ENCODE results near the gene HRH3.

Gene HRH3

DNA sequence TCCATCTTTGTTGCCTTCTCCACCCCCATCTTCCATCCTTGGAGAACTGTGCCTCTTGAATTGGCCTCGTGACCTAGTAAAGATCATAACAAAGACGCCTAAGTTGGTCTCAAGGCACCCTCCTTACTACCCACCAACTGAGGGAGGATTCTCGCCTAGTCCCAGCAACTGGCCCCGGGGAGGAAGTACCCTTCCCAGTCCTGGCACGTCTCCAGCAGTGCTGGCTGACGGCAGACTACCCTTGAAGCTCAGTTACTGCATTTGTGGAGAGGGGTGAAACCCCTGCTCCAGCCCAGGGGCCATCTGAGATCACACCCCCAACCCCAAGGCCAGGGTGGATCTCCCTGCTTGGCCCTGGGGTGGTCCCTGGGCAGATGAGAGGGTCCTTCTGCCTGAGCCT is 16.1 kb upstream of the HRH3 start:
- Histone ChIP-seq H3K18ac (ENCODE audit: low read length) (no peak overlapping the region), H2BK5ac (ENCODE audit: low read length) (no peak overlapping the region), H3K27me3 (ENCODE audit: insufficient read depth, low read length, poor library complexity) (no peaks in the 10 kb centered on the region), H3K36me3 (ENCODE audit: control insufficient read depth, insufficient read depth, low read length) (no peaks in the 10 kb centered on the region), H3K9ac (ENCODE audit: low read length) (no peak overlapping the region), H3K79me2 (ENCODE audit: control insufficient read depth, insufficient read depth, low read length) (peaks cover 12% of the 10 kb centered on the region), H3K4me1 (ENCODE audit: control insufficient read depth, low read depth, low read length) (no peaks in the 10 kb centered on the region), H3K4me3 (ENCODE audit: low read length) (no peak overlapping the region), H2BK15ac (replicated peaks; ENCODE audit: low read depth) (no peak overlapping the region), H2AK5ac (ENCODE audit: low read length) (no peak overlapping the region), H3K27ac (ENCODE audit: low read depth, low read length) (no peak overlapping the region), H3K56ac (ENCODE audit: low read length) (no peak overlapping the region), H2BK120ac (ENCODE audit: low read depth, low read length) (no peak overlapping the region), H4K8ac (ENCODE audit: low read depth, low read length) (no peak overlapping the region), H4K5ac (ENCODE audit: low read length) (no peak overlapping the region), H3K23ac (ENCODE audit: low read length) (no peak overlapping the region), H3K79me1 (ENCODE audit: low read length) (peaks cover 8% of the 10 kb centered on the region), H3K4ac (ENCODE audit: low read depth, low read length) (no peak overlapping the region), H3K4me2 (ENCODE audit: low read length) (no peak overlapping the region)
- DNase-seq, result no peak
- WGBS (ENCODE audit: extremely low coverage, insufficient coverage, low lambda C conversion rate), result no CpG with 5 or more reads among the region's 6 CpGs

GRCh38 chr20:62235777-62236157 is 15.7 kb upstream of the HRH3 start:
- no peak overlapping the region for H2BK120ac ChIP-seq (ENCODE audit: low read depth, low read length)
- no peak overlapping the region for H2BK5ac ChIP-seq (ENCODE audit: low read length)
- H4K5ac ChIP-seq (ENCODE audit: low read length), result no peak overlapping the region
- H3K4me3 ChIP-seq (ENCODE audit: low read length), result no peak overlapping the region
- H2BK15ac ChIP-seq (replicated peaks; ENCODE audit: low read depth), result no peak overlapping the region
- no peaks in the 10 kb centered on the region for H3K4me1 ChIP-seq (ENCODE audit: control insufficient read depth, low read depth, low read length)
- peaks cover 7% of the 10 kb centered on the region for H3K79me1 ChIP-seq (ENCODE audit: low read length)
- no peak overlapping the region for H3K56ac ChIP-seq (ENCODE audit: low read length)
- H3K27me3 ChIP-seq (ENCODE audit: insufficient read depth, low read length, poor library complexity), result no peaks in the 10 kb centered on the region
- DNase-seq, result no peak
- no peak overlapping the region for H3K27ac ChIP-seq (ENCODE audit: low read depth, low read length)
- H3K18ac ChIP-seq (ENCODE audit: low read length), result no peak overlapping the region
- no peaks in the 10 kb centered on the region for H3K36me3 ChIP-seq (ENCODE audit: control insufficient read depth, insufficient read depth, low read length)
- no CpG with 5 or more reads among the region's 9 CpGs for WGBS (ENCODE audit: extremely low coverage, insufficient coverage, low lambda C conversion rate)
- no peak overlapping the region for H3K9ac ChIP-seq (ENCODE audit: low read length)
- no peak overlapping the region for H2AK5ac ChIP-seq (ENCODE audit: low read length)
- peaks cover 10% of the 10 kb centered on the region for H3K79me2 ChIP-seq (ENCODE audit: control insufficient read depth, insufficient read depth, low read length)
- no peak overlapping the region for H4K8ac ChIP-seq (ENCODE audit: low read depth, low read length)
- no peak overlapping the region for H3K4me2 ChIP-seq (ENCODE audit: low read length)
- H3K4ac ChIP-seq (ENCODE audit: low read depth, low read length), result no peak overlapping the region
- no peak overlapping the region for H3K23ac ChIP-seq (ENCODE audit: low read length)

- no CpG with 5 or more reads among the region's 16 CpGs for WGBS (ENCODE audit: extremely low coverage, insufficient coverage, low lambda C conversion rate)
These were observed 15.1 kb upstream of the HRH3 start for GRCh38 chr20:62235001-62235776.

DNA sequence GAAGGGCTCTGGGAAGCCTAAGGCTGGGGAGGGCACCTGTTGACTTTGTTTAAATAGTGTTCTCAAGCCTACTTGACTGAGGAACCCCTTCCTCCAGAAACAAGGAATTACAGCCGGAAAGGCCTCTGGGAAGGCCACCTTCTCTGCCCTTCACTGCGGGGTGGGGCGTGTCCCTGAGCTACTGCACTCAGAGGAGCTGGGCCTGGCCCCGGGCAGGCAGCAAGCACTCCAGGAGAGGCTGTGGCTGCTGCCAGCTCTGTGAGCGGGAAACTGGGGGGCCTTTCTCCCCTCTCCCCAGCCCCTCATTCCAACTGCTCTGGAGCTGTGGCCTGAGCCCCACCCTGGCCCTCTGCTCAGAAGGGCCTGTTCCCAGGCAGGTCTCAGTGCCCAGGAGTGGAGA is 14.3 kb upstream of the HRH3 start:
- Histone ChIP-seq H2BK5ac (ENCODE audit: low read length) (no peak overlapping the region), H3K4ac (ENCODE audit: low read depth, low read length) (no peak overlapping the region), H2AK5ac (ENCODE audit: low read length) (no peak overlapping the region), H3K9ac (ENCODE audit: low read length) (no peak overlapping the region), H4K5ac (ENCODE audit: low read length) (no peak overlapping the region), H3K36me3 (ENCODE audit: control insufficient read depth, insufficient read depth, low read length) (no peaks in the 10 kb centered on the region), H2BK120ac (ENCODE audit: low read depth, low read length) (no peak overlapping the region), H3K23ac (ENCODE audit: low read length) (no peak overlapping the region), H3K4me3 (ENCODE audit: low read length) (no peak overlapping the region), H2BK15ac (replicated peaks; ENCODE audit: low read depth) (no peak overlapping the region), H3K4me1 (ENCODE audit: control insufficient read depth, low read depth, low read length) (no peaks in the 10 kb centered on the region), H3K79me2 (ENCODE audit: control insufficient read depth, insufficient read depth, low read length) (peaks cover 2% of the 10 kb centered on the region), H3K27ac (ENCODE audit: low read depth, low read length) (no peak overlapping the region), H3K4me2 (ENCODE audit: low read length) (no peak overlapping the region), H3K56ac (ENCODE audit: low read length) (no peak overlapping the region), H3K27me3 (ENCODE audit: insufficient read depth, low read length, poor library complexity) (no peaks in the 10 kb centered on the region), H3K18ac (ENCODE audit: low read length) (no peak overlapping the region), H4K8ac (ENCODE audit: low read depth, low read length) (no peak overlapping the region), H3K79me1 (ENCODE audit: low read length) (peaks cover 2% of the 10 kb centered on the region)
- DNase-seq, result no peak
- no CpG with 5 or more reads among the region's 5 CpGs for WGBS (ENCODE audit: extremely low coverage, insufficient coverage, low lambda C conversion rate)

More at GRCh38 chr20:62235001-62235776, 15.1 kb upstream of the HRH3 start:
- Histone ChIP-seq H3K56ac (ENCODE audit: low read length) (no peak overlapping the region), H4K5ac (ENCODE audit: low read length) (no peak overlapping the region), H2BK120ac (ENCODE audit: low read depth, low read length) (no peak overlapping the region), H2BK15ac (replicated peaks; ENCODE audit: low read depth) (no peak overlapping the region), H3K79me2 (ENCODE audit: control insufficient read depth, insufficient read depth, low read length) (peaks cover 8% of the 10 kb centered on the region), H3K36me3 (ENCODE audit: control insufficient read depth, insufficient read depth, low read length) (no peaks in the 10 kb centered on the region), H3K4ac (ENCODE audit: low read depth, low read length) (no peak overlapping the region), H4K8ac (ENCODE audit: low read depth, low read length) (no peak overlapping the region), H3K79me1 (ENCODE audit: low read length) (peaks cover 6% of the 10 kb centered on the region), H3K9ac (ENCODE audit: low read length) (no peak overlapping the region), H3K4me1 (ENCODE audit: control insufficient read depth, low read depth, low read length) (no peaks in the 10 kb centered on the region), H3K27me3 (ENCODE audit: insufficient read depth, low read length, poor library complexity) (no peaks in the 10 kb centered on the region), H3K27ac (ENCODE audit: low read depth, low read length) (no peak overlapping the region), H2AK5ac (ENCODE audit: low read length) (no peak overlapping the region), H2BK5ac (ENCODE audit: low read length) (no peak overlapping the region), H3K4me3 (ENCODE audit: low read length) (no peak overlapping the region), H3K23ac (ENCODE audit: low read length) (no peak overlapping the region), H3K18ac (ENCODE audit: low read length) (no peak overlapping the region), H3K4me2 (ENCODE audit: low read length) (no peak overlapping the region)
- no peak for DNase-seq

GRCh38 chr20:62233684-62234083 is 13.6 kb upstream of the HRH3 start:
- H3K18ac ChIP-seq (ENCODE audit: low read length), result no peak overlapping the region
- H3K27me3 ChIP-seq (ENCODE audit: insufficient read depth, low read length, poor library complexity), result no peaks in the 10 kb centered on the region
- no peak overlapping the region for H2BK120ac ChIP-seq (ENCODE audit: low read depth, low read length)
- WGBS (ENCODE audit: extremely low coverage, insufficient coverage, low lambda C conversion rate), result no CpG with 5 or more reads among the region's 4 CpGs
- H3K4me3 ChIP-seq (ENCODE audit: low read length), result no peak overlapping the region
- H3K23ac ChIP-seq (ENCODE audit: low read length), result no peak overlapping the region
- H4K8ac ChIP-seq (ENCODE audit: low read depth, low read length), result no peak overlapping the region
- H3K79me1 ChIP-seq (ENCODE audit: low read length), result no peaks in the 10 kb centered on the region
- no peak for DNase-seq
- no peak overlapping the region for H2BK15ac ChIP-seq (replicated peaks; ENCODE audit: low read depth)
- no peaks in the 10 kb centered on the region for H3K36me3 ChIP-seq (ENCODE audit: control insufficient read depth, insufficient read depth, low read length)
- no peaks in the 10 kb centered on the region for H3K79me2 ChIP-seq (ENCODE audit: control insufficient read depth, insufficient read depth, low read length)
- no peak overlapping the region for H2BK5ac ChIP-seq (ENCODE audit: low read length)
- H3K27ac ChIP-seq (ENCODE audit: low read depth, low read length), result no peak overlapping the region
- no peak overlapping the region for H3K9ac ChIP-seq (ENCODE audit: low read length)
- H3K56ac ChIP-seq (ENCODE audit: low read length), result no peak overlapping the region
- no peak overlapping the region for H3K4me2 ChIP-seq (ENCODE audit: low read length)
- no peak overlapping the region for H3K4ac ChIP-seq (ENCODE audit: low read depth, low read length)
- H4K5ac ChIP-seq (ENCODE audit: low read length), result no peak overlapping the region
- H2AK5ac ChIP-seq (ENCODE audit: low read length), result no peak overlapping the region
- H3K4me1 ChIP-seq (ENCODE audit: control insufficient read depth, low read depth, low read length), result no peaks in the 10 kb centered on the region
